CD4-positive, alpha-beta T cell treated with Interleukin-10 for 1 hour (primary cell): Measurements from ENCODE around the gene RAPSN.

Experiments used
- DNase-seq: peaks from one replicate; pipeline ENCODE4 v3.0.0-alpha.2; 2020

Gene RAPSN

GRCh38 chr11:47431356-47432083 is 17.4 kb downstream of the RAPSN start:
- DNase-seq = no peak

GRCh38 chr11:47430524-47430923 is 18.4 kb downstream of the RAPSN start:
- no peak for DNase-seq

DNA sequence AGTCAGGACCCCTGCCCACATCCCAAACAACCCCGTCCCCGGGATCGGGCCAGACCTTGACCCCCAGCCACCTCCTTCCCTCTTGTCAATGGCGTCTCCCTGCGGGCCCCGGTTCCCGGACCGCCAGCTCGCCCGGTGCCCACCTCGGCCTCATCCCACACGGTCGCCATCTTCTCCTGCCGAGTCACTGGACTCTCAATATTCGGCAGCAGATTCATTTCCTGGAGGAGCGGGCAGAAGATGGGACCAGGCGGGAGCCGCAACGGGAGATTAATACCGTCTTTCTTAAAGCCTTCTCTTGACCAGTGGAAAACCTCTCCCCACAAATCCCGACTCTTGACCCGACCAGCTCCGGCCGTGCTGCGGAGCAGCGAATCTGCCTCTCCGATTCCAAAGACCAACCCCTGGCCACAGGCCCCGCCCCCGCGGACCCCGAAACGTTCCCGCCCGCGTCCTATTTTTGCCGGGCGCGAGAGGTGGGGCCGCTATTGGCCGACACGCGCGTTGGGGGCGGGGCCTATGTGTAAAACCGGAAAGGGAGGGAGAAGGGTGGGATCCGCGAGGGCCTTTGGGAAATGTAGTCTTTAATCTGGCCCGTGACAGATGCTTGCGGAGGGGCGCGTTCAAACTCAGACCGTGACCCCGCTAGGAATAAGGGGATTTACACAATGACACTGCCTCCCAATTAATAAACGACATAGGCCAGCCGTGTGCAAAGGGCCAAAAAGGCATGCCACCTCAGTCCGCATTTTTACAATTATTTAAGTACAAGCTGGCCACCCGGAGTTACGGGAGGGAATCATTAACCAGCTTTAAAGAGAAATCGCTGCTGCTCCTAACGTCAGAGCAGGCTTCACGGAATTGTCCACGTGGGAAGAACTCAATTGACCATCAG is 22.6 kb downstream of the RAPSN start, which contains the start of gene PSMC3:
PSMC3 (minus strand) TSS at position 378 of the 895 bp plus-strand sequence; CDS start at position 218, 160 bp downstream.
- peak; percentile 98 for DNase-seq

DNA sequence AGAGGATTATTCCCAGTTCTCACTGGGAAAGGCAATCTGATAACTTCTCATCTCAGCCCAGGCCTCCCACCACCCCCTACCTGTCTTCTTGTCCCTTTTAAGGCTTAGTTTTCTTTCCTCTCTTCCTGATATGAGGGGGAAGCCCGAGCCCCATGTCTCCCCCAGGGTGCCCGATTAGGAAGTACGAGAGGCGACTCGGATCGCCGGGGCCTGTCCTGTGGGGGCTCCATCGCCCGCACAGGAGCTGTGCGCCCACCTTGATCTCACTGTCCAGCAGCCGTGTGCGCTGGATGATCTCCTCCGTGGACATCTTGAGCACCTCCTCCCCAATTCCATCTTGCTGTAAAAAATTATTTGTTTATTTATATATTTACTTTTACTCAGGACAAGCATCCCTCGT is 23.3 kb downstream of the RAPSN start:
- DNase-seq = peak; percentile 12

- DNase-seq = no peak
Measured at GRCh38 chr11:47418454-47419259, 30.3 kb downstream of the RAPSN start.

DNA sequence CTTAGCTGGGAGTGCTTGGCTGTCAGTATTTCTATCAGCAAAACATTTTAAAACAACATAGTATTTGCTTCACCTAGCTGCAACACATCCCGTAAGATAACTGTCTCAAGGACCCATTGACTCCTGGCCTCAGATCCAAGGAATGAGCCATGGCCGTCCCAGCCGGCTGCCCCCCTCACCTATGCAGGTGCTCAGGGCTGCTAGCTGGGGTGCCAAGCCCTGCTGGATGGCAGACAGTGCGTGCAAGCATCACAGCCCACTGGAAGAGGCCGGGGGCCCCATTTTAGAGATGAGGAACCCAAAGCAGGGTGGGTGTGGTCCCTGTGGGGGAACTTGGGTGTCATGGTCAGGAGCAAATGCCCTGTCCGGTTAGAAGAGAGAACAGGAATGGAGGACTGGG is 31.2 kb downstream of the RAPSN start:
- DNase-seq = no peak

GRCh38 chr11:47415949-47416472 is 32.9 kb downstream of the RAPSN start:
- no peak for DNase-seq

GRCh38 chr11:47415091-47415854 is 33.7 kb downstream of the RAPSN start:
- no peak for DNase-seq

DNA sequence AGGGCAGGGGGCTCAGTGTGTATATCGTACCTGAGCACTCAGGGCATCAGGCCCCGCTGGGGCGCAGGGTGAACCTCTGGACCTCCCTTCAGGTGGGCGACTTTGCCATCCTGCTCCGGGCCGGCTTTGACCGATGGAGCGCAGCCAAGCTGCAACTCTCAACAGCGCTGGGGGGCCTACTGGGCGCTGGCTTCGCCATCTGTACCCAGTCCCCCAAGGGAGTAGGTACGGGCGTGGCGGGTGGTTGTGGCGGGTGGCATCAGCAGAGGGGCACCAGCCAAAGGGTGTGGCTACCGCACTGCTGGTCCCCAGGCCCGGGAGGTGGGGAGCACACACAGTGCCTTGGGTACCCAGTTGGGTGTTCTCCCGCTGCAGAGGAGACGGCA is 34.3 kb downstream of the RAPSN start:
- DNase-seq = no peak

DNA sequence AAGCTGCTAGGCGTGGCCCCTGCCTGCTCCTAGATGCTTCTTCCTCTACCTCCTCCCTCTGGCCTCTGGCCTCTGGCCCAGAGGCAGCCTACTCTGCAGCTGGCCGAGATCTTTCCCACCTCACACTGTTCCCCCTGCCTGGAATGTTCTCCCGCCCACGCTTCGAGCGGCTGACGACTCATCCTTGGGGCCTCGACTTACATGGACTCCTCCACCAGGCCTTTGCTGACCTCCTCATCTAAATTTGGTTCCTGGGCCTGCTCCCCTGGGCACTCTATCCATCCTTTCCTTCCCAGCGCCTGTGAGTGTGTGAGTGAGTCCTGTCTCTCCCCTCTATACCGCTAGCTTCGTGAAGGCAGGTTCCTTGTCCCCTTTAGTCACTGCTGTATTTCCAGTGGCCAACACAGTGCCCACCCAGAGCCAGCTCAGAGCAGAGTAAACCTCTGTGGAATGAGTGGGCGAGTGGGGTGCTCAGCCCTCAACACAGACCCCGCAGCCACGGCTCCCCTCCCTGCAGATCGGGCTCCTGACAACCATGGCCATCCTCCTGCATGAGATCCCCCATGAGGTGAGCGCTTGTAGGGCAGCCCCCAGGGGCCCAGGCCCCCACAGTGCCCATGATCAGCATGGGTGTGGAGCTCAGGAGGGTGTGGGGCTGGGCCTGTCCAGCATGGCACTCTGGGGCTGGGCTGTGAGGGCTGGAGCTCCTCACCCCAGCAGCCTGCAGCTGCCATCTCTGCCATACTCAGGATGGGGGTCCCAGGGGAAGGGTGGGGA is 34.8 kb downstream of the RAPSN start:
- DNase-seq = no peak

GRCh38 chr11:47413351-47413750 is 35.6 kb downstream of the RAPSN start:
- no peak for DNase-seq

GRCh38 chr11:47411884-47412746 is 36.8 kb downstream of the RAPSN start:
- DNase-seq = peak; percentile 62

GRCh38 chr11:47410370-47411264 is 38.3 kb downstream of the RAPSN start:
- no peak for DNase-seq

DNA sequence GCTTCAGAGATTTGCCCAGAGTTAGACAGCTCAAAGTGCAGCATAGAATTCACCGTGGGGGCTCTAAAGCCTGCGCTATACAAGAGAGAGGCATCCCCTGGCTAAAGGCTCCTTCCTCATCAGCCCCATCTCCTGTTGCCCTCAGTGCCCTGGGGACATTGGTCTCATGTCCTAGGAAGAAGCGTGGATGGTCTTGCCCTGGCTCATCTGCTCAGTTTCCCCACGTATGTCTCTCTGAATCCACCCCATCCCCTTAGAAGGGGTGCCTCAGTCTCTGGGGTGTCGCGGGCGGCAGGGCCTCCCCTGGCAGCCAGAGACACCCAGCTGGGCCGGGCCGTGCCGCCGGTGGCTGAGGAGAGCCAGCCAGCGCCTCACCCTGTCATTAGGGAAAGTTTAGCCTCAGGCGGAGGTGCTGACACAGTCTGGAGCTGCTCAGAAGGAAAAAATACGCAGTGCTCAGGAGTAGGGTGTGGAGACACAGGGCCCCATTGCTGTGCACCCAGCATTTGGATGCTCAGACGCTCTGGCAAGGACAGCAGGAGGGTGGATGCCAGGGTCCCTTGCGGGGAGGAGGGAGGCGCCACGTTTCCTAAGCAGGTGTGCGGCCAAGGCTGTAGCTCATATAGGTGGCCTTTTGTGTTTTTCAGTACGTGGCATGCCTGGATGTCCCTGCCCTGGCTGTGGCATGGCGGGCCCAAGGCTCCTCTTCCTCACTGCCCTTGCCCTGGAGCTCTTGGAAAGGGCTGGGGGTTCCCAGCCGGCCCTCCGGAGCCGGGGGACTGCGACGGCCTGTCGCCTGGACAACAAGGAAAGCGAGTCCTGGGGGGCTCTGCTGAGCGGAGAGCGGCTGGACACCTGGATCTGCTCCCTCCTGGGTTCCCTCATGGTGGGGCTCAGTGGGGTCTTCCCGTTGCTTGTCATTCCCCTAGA is 39.2 kb downstream of the RAPSN start:
- DNase-seq = no peak

DNA sequence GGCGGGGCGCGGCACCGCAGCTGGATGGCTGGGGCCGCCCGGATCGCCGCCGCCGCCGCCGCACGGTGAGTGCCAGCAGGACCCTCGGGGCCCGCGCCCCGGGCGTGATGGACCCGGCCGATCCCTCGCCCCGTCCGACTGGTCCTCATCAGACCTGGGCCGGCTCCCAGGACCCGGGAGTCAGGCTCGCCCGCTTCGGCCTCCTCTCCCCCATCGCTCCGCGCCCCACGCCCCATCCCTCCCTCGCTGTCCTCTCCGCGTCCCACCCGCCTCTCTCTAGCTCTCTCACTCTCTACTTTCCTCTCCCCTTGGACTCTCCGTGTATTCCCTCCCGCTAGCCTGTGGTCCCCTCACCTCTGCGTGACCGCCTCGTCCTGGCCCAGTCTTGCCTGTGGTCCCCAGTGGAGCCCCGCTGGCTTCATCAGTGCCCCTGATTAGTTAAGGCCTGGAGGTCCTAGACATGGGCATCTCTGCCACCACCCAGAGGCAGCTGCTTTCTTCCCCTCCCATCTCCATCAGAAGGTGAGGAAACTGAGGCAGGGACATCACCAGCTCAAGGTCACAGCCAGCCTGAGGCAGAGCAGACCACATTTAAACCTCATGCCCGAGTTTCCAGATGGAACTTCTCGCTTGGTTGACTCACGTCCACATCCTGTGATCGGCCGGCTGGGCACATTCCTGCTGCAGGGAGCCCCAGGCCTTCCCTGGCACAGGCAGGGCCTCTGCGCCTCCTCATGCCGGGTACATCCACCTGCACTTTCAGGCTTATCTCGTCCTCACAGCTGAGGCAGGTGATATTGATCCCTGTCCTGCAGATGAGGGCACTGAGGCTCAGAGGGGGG is 40.1 kb downstream of the RAPSN start:
- no peak for DNase-seq

DNA sequence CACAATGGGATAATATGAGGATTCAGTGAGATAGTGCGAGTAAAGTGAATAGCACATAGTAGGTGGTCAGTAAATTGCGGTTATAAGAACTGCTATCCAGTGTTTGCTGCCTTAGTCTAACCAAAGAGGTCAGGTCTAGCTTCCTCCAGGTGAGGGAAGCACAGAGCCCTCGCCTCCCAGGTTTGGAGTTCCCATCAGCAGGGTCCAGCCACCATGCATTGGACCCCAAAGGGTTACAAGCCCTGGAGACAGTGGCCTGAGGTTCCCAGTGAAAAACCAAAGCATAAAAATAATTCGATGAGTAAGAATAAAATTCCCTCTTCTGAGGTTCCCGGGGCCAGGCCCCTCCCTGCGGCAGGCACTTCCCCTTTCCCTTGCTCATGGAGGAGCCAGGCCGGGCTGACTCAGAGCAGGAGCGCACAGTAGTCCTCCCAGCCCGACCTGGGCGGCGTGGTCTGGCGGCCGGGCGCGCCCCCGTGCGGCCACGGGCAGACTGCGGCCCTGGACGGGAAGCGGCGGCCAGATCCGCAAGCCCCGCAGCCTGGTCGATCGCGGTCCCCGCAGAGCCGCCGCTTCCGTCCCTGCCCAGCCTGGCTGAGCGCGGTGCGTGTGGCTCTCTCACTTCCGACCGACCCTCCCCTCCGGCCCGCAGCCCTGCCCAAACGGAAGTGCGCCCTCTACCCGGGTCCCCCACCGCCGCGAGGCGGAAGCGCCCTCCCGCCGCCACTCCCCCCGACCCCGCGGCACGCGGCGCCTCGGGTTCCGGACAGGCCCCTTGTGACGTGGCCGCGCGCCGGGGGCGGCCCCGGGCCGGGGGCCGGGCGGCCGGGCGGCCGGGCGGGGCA is 41.0 kb downstream of the RAPSN start, which contains the start of gene SLC39A13:
SLC39A13 (plus strand) TSS at position 845 of the 845 bp plus-strand sequence. CDS start 1,505 bp downstream, outside the sequence.
- peak; percentile 94 for DNase-seq
